GM12892 (cell line): ENCODE results near the gene APOH.

Experiments
- POLR2A ChIP-seq: IDR thresholded peaks from 2 replicates; pipeline ENCODE4 v1.6.1; 2011; ENCODE audit warnings: low read depth, low read length, control low read depth
- TAF1 ChIP-seq: IDR thresholded peaks from 2 replicates; pipeline ENCODE4 v1.6.1; 2011; ENCODE audit warnings: low read depth, mild to moderate bottlenecking, control low read depth, low read length, borderline replicate concordance

- no peak for TF ChIP-seq POLR2A
- no peak for TF ChIP-seq TAF1
These were observed 12.6 kb upstream of the APOH start for GRCh38 chr17:66241839-66242238.
